Measurements from ENCODE around the gene DAO. TPM values are rescaled to one million over a fixed set of nuclear protein-coding genes. Genes with fewer than 3 reads are reported as not detected.
A peak's percentile ranks its signal among the peaks of the same experiment; 100 is the strongest.

Gene DAO
- total RNA-seq, 1 donor from 2014 or later = 0.41 TPM

- Mint-ChIP-seq H3K36me3 (ENCODE audit: low read depth, unreplicated experiment) (peaks cover 63% of the 10 kb centered on the region), H3K27me3 (ENCODE audit: unreplicated experiment) (peaks cover 6% of the 10 kb centered on the region), H3K4me3 (ENCODE audit: unreplicated experiment) (peak overlapping the region; percentile 83), H3K9me3 (ENCODE audit: unreplicated experiment) (no peaks in the 10 kb centered on the region), H3K27ac (ENCODE audit: unreplicated experiment) (no peak overlapping the region), H3K4me1 (ENCODE audit: unreplicated experiment) (peaks cover 38% of the 10 kb centered on the region)
- DNase-seq (ENCODE audit: low spot score) = no peak
- no peak for TF ChIP-seq CTCF (IDR thresholded peaks at IDR 0.05; ENCODE audit: unreplicated experiment)
Observed at GRCh38 chr12:108849660-108850059, 30.2 kb upstream of the DAO start.

- no peak for TF ChIP-seq CTCF (IDR thresholded peaks at IDR 0.05; ENCODE audit: unreplicated experiment)
- peaks cover 11% of the 10 kb centered on the region for H3K27me3 Mint-ChIP-seq (ENCODE audit: unreplicated experiment)
- no peaks in the 10 kb centered on the region for H3K9me3 Mint-ChIP-seq (ENCODE audit: unreplicated experiment)
- peaks cover 51% of the 10 kb centered on the region for H3K4me1 Mint-ChIP-seq (ENCODE audit: unreplicated experiment)
- peak overlapping the region; percentile 14 for H3K4me3 Mint-ChIP-seq (ENCODE audit: unreplicated experiment)
- no peak for DNase-seq (ENCODE audit: low spot score)
- H3K27ac Mint-ChIP-seq (ENCODE audit: unreplicated experiment) = peak overlapping the region; percentile 21
- H3K36me3 Mint-ChIP-seq (ENCODE audit: low read depth, unreplicated experiment) = peaks cover 62% of the 10 kb centered on the region
Observed at GRCh38 chr12:108850854-108851573, 28.9 kb upstream of the DAO start.

GRCh38 chr12:108852674-108853309 lies 27.1 kb upstream of the DAO start:
- H3K27ac Mint-ChIP-seq (ENCODE audit: unreplicated experiment) = peak overlapping the region; percentile 95
- peak overlapping the region; percentile 84 for H3K4me3 Mint-ChIP-seq (ENCODE audit: unreplicated experiment)
- peaks cover 60% of the 10 kb centered on the region for H3K4me1 Mint-ChIP-seq (ENCODE audit: unreplicated experiment)
- peaks cover 13% of the 10 kb centered on the region for H3K27me3 Mint-ChIP-seq (ENCODE audit: unreplicated experiment)
- DNase-seq (ENCODE audit: low spot score) = peak; percentile 34
- no peak for TF ChIP-seq CTCF (IDR thresholded peaks at IDR 0.05; ENCODE audit: unreplicated experiment)
- H3K9me3 Mint-ChIP-seq (ENCODE audit: unreplicated experiment) = no peaks in the 10 kb centered on the region
- H3K36me3 Mint-ChIP-seq (ENCODE audit: low read depth, unreplicated experiment) = peaks cover 52% of the 10 kb centered on the region

- Mint-ChIP-seq H3K9me3 (ENCODE audit: unreplicated experiment) (no peaks in the 10 kb centered on the region), H3K27me3 (ENCODE audit: unreplicated experiment) (peaks cover 16% of the 10 kb centered on the region), H3K36me3 (ENCODE audit: low read depth, unreplicated experiment) (peaks cover 45% of the 10 kb centered on the region), H3K4me1 (ENCODE audit: unreplicated experiment) (peaks cover 60% of the 10 kb centered on the region), H3K4me3 (ENCODE audit: unreplicated experiment) (peak overlapping the region; percentile 63), H3K27ac (ENCODE audit: unreplicated experiment) (peak overlapping the region; percentile 95)
- TF ChIP-seq CTCF (IDR thresholded peaks at IDR 0.05; ENCODE audit: unreplicated experiment) = no peak
- no peak for DNase-seq (ENCODE audit: low spot score)
Observed at GRCh38 chr12:108853426-108853825, 26.5 kb upstream of the DAO start.

GRCh38 chr12:108853981-108854446 lies 25.9 kb upstream of the DAO start:
- no peak for TF ChIP-seq CTCF (IDR thresholded peaks at IDR 0.05; ENCODE audit: unreplicated experiment)
- Mint-ChIP-seq H3K27me3 (ENCODE audit: unreplicated experiment) (peaks cover 15% of the 10 kb centered on the region), H3K27ac (ENCODE audit: unreplicated experiment) (peak overlapping the region; percentile 76), H3K4me3 (ENCODE audit: unreplicated experiment) (no peak overlapping the region), H3K4me1 (ENCODE audit: unreplicated experiment) (peaks cover 66% of the 10 kb centered on the region), H3K36me3 (ENCODE audit: low read depth, unreplicated experiment) (peaks cover 40% of the 10 kb centered on the region), H3K9me3 (ENCODE audit: unreplicated experiment) (no peaks in the 10 kb centered on the region)
- DNase-seq (ENCODE audit: low spot score) = no peak

Data from endothelial cell (in vitro differentiated cells).